K562 (cell line): Measurements from ENCODE around the gene APOM. TPM values are rescaled to one million over a fixed set of nuclear protein-coding genes. Genes with fewer than 3 reads are reported as not detected.
A peak's percentile ranks its signal among the peaks of the same experiment; 100 is the strongest.

Experiments
- BRF1 ChIP-seq: IDR thresholded peaks from 3 replicates; pipeline ENCODE4 v1.6.1; 2011; ENCODE audit warnings: borderline replicate concordance, mild to moderate bottlenecking; ENCODE audit not compliant: insufficient read length; ENCODE audit errors: extremely low read depth
- BRF2 ChIP-seq: IDR thresholded peaks from 3 replicates; pipeline ENCODE4 v1.6.1; 2011; ENCODE audit warnings: borderline replicate concordance, mild to moderate bottlenecking; ENCODE audit not compliant: insufficient read length, insufficient read depth
- CBX5 ChIP-seq: IDR thresholded peaks from 2 replicates; pipeline ENCODE4 v1.6.1; 2014; ENCODE audit warnings: low read depth, borderline replicate concordance
- ELK3 ChIP-seq: fragments of 450-650 bp; formaldehyde crosslinking; IDR thresholded peaks from 2 replicates; pipeline ENCODE4 v1.4.0; 2020; ENCODE audit warnings: mild to moderate bottlenecking
- FOXA1 ChIP-seq: fragments of 450-650 bp; IDR thresholded peaks from 2 replicates; pipeline ENCODE4 v1.6.1; 2016; ENCODE audit warnings: mild to moderate bottlenecking, borderline replicate concordance
- HIVEP1 ChIP-seq: fragments of 250-450 bp; sonication (Bioruptor Pico); IDR thresholded peaks from 2 replicates; pipeline ENCODE4 v1.4.0; 2020; ENCODE audit warnings: mild to moderate bottlenecking
- MED1 ChIP-seq: sonication (generic); formaldehyde crosslinking; IDR thresholded peaks from 2 replicates; pipeline ENCODE4 v1.8.1; 2023; ENCODE audit warnings: missing genetic modification reagents, borderline replicate concordance
- MITF ChIP-seq: IDR thresholded peaks from 2 replicates; pipeline ENCODE4 v1.6.1; 2014; ENCODE audit warnings: antibody characterized with exemption
- MXI1 ChIP-seq: IDR thresholded peaks from 2 replicates; pipeline ENCODE4 v1.6.1; 2011; ENCODE audit warnings: low read depth, mild to moderate bottlenecking, improper control_type of control experiment, low read length
- RERE ChIP-seq: sonication (generic); formaldehyde crosslinking; IDR thresholded peaks from 2 replicates; pipeline ENCODE4 v1.8.0; 2023; ENCODE audit warnings: missing genetic modification reagents, mild to moderate bottlenecking, borderline replicate concordance
- RNF2 ChIP-seq: sonication (generic); IDR thresholded peaks from 2 replicates; pipeline ENCODE4 v1.6.1; 2016
- THRAP3 ChIP-seq: fragments of 450-650 bp; IDR thresholded peaks from 2 replicates; pipeline ENCODE4 v1.6.1; 2016; ENCODE audit warnings: mild to moderate bottlenecking, inconsistent platforms, borderline replicate concordance
- USF1 ChIP-seq: sonication (generic); formaldehyde crosslinking; IDR thresholded peaks from 2 replicates; pipeline ENCODE4 v1.9.0; 2022; ENCODE audit warnings: mild to moderate bottlenecking, missing genetic modification reagents
- ZNF121 ChIP-seq: sonication (generic); formaldehyde crosslinking; conservative IDR thresholded peaks from 2 replicates; pipeline ENCODE4 v1.8.0; 2022; ENCODE audit warnings: missing genetic modification reagents
- ZNF512 ChIP-seq: IDR thresholded peaks from 2 replicates; pipeline ENCODE4 v1.6.1; 2016; ENCODE audit warnings: missing genetic modification characterization, missing compliant biosample characterization
- polyA plus RNA-seq, 8 experiments: library from polyadenylated mRNA; depleted of rRNA in 4 of 8; stranded (reverse) in 5 of 8; unstranded in 3 of 8; fragments of >200 nt; fragmentation: Nextera tagmentation in 2 of 8; fragmentation: Illumina TruSeq in 1 of 8; extraction: Ambion mirVana in 2 of 8; extraction: Trizol in 1 of 8; gene quantifications; 2 replicates each; pipeline versions ENCODE4 v1.2.1 to v1.2.3, GENCODE V29; 2011 to 2014; ENCODE audit warnings: inconsistent platforms in 1 of 8, missing spikeins in 1 of 8
- total RNA-seq, 7 experiments: library from RNA; depleted of rRNA in 6 of 7; stranded (reverse); fragments of >200 nt in 6 of 7; fragmentation: Illumina TruSeq in 2 of 7; extraction: Trizol in 2 of 7; gene quantifications; 2 replicates each; pipeline versions ENCODE4 v1.2.1 to v1.2.3, GENCODE V29; 2011 to 2021; ENCODE audit warnings: low replicate concordance in 1 of 7

The APOM gene
- total and polyA plus RNA-seq, 9 of the 15 experiments (the other 6 are each of a cell fraction or from before 2014, with no cell fraction given), result 5.7 to 24.3 (median 10.4) TPM

GRCh38 chr6:31659649-31660380 is 4.1 kb downstream of the APOM start (continued):
- TF ChIP-seq RERE (no peak), ELK3 (CRISPR knock-in tag) (no peak), FOXA1 (no peak), MXI1 (0 out of 2 replicates have a peak, but pooled peaks have one; percentile 5), BRF2 (no peak), THRAP3 (no peak), MITF (0 out of 2 replicates have a peak, but pooled peaks have one; percentile 6), ZNF121 (CRISPR knock-in tag) (no peak), RNF2 (no peak), MED1 (CRISPR knock-in tag) (no peak), ZNF512 (no peak), USF1 (CRISPR knock-in tag) (no peak), HIVEP1 (no peak), BRF1 (no peak), CBX5 (no peak)
